Natural killer cell (primary cell): ENCODE measurements around the gene HYAL2. TPM values are rescaled to one million over a fixed set of nuclear protein-coding genes. Genes with fewer than 3 reads are reported as not detected.

Experiments
- ATAC-seq, 3 donors: fragments of 150-1000 bp in 2 of 3; fragments of 200-7000 bp in 1 of 3; cut with Tn5 transposase; 1 replicate in 1 of 3; 2 replicates in 2 of 3; pipeline ENCODE4 v1.10.0; 2021; ENCODE audit warnings: mild to moderate bottlenecking in 2 of 3, moderate library complexity in 2 of 3
- DNase-seq, 2 donors: peaks; one replicate each; pipeline versions ENCODE4 v3.0.0 to v3.0.0-alpha.2; 2013 to 2021; ENCODE audit warnings: mixed read lengths in 1 of 2
- H3K27ac ChIP-seq: one replicate; pipeline ENCODE4 v1.5.1; 2013; ENCODE audit warnings: mild to moderate bottlenecking, low read length
- H3K27me3 ChIP-seq: one replicate; pipeline ENCODE4 v1.6.1; 2013; ENCODE audit warnings: low read length; ENCODE audit not compliant: control insufficient read depth, insufficient read depth
- H3K36me3 ChIP-seq: one replicate; pipeline ENCODE4 v1.6.1; 2013; ENCODE audit warnings: low read length; ENCODE audit not compliant: control insufficient read depth, insufficient read depth
- H3K4me1 ChIP-seq: one replicate; pipeline ENCODE4 v1.6.1; 2013; ENCODE audit warnings: low read length; ENCODE audit not compliant: control insufficient read depth, insufficient read depth
- H3K4me3 ChIP-seq: one replicate; pipeline ENCODE4 v1.5.1; 2013; ENCODE audit warnings: low read length
- H3K9me3 ChIP-seq: one replicate; pipeline ENCODE4 v1.6.1; 2013; ENCODE audit warnings: low read length; ENCODE audit not compliant: control insufficient read depth, insufficient read depth
- H3K27ac Mint-ChIP-seq, 2 donors: one replicate each; pipeline ENCODE4 v1.8.0; 2022; ENCODE audit warnings: mild to moderate bottlenecking in 2 of 2, mixed read lengths in 2 of 2, moderate library complexity in 1 of 2
- H3K27me3 Mint-ChIP-seq, 2 donors: one replicate each; pipeline ENCODE4 v1.8.0; 2022; ENCODE audit warnings: low read depth in 2 of 2, mixed read lengths in 2 of 2
- H3K36me3 Mint-ChIP-seq: one replicate; pipeline ENCODE4 v1.8.0; 2022; ENCODE audit warnings: mixed read lengths
- H3K4me1 Mint-ChIP-seq, 2 donors: one replicate each; pipeline ENCODE4 v1.8.0; 2022; ENCODE audit warnings: mixed read lengths in 2 of 2
- H3K4me3 Mint-ChIP-seq: one replicate; pipeline ENCODE4 v1.8.0; 2022; ENCODE audit warnings: mild to moderate bottlenecking, moderate library complexity, mixed read lengths
- H3K9me3 Mint-ChIP-seq, 2 donors: one replicate each; pipeline ENCODE4 v1.8.0; 2022; ENCODE audit warnings: mixed read lengths in 2 of 2
- WGBS: methylation state at CpG from one replicate; pipeline ENCODE4 v1.1.7; 2013; ENCODE audit warnings: missing lambda C conversion rate; ENCODE audit not compliant: insufficient coverage; 5-methylcytosine and 5-hydroxymethylcytosine counted together
- intact Hi-C: fragments of 100-400 bp; cut with micrococcal nuclease; formaldehyde crosslinking; loops from one replicate; pipeline ENCODE4 v1.14.2; 2022
- total RNA-seq, 4 donors: library from RNA; stranded (reverse); fragments of 120-200 nt in 1 of 4; gene quantifications; one replicate each; pipeline versions ENCODE4 v1.2.3 to v1.2.4, GENCODE V29; 2013 to 2022
- TF ChIP-seq, protein P1 (sequence below): fragments of 200-600 bp; IDR thresholded peaks from one replicate; pipeline ENCODE4 v1.8.0; 2022; ENCODE audit warnings: antibody characterized with exemption

HYAL2 gene
- total RNA-seq, 3 donors from 2014 or later (not counting 1 experiment from before 2014, with no cell fraction given), result 1.2 to 3.7 (median 3.1) TPM

DNA sequence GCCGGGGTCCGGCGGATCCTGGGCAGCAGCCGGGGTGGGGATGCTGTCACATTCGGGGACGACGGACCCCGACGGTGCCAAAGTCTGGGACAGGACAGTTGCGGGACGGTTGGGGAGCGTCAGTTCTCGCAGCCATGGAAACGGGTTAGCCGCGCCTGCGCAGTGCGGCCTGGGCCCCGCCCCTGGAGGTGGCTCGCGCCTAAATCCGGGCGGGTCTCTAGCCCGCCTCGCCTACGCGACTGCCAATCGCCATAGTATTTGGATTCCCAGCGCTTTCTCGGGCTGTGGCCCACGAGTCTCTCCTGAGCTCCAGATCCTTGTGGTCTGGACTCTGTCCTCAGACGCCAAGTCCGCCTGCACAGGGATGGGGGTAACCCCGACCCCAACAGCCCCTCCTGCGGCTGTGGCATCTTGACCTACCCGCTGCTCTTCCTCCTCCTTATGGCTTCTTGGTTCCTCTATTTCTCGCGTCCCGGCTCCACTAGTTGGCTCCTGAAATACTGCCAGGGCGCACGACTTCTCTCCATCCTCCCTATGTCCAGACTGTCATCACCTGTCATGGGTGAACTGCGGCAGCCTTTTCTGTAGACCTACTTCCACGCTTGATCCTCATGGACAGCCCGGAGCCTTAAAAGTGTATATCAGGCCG lies 23.2 kb upstream of the HYAL2 start, which contains the start of gene ZMYND10:
Gene ZMYND10 (minus strand): TSS at position 147 of the 649 bp plus-strand sequence. CDS start 153 bp downstream, outside the sequence.
- Mint-ChIP-seq H3K27ac (peak within 1 kb of the TSS in 1 of 2 donors; percentile 73), H3K4me1 (peaks cover 39 to 88% of the 10 kb centered on the region in 2 donors), H3K4me3 (peak within 1 kb of the TSS; percentile 82), H3K9me3 (no peaks in the 10 kb centered on the region), H3K36me3 (no peaks in the 10 kb centered on the region), H3K27me3 (no peaks in the 10 kb centered on the region)
- intact Hi-C loops, result no loop called here
- H3K27me3 ChIP-seq, result no peaks in the 10 kb centered on the region
- no peaks in the 10 kb centered on the region for H3K9me3 ChIP-seq
- TF ChIP-seq, protein P1, sequence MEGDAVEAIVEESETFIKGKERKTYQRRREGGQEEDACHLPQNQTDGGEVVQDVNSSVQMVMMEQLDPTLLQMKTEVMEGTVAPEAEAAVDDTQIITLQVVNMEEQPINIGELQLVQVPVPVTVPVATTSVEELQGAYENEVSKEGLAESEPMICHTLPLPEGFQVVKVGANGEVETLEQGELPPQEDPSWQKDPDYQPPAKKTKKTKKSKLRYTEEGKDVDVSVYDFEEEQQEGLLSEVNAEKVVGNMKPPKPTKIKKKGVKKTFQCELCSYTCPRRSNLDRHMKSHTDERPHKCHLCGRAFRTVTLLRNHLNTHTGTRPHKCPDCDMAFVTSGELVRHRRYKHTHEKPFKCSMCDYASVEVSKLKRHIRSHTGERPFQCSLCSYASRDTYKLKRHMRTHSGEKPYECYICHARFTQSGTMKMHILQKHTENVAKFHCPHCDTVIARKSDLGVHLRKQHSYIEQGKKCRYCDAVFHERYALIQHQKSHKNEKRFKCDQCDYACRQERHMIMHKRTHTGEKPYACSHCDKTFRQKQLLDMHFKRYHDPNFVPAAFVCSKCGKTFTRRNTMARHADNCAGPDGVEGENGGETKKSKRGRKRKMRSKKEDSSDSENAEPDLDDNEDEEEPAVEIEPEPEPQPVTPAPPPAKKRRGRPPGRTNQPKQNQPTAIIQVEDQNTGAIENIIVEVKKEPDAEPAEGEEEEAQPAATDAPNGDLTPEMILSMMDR, result no peak
- no peak for ATAC-seq
- WGBS, result 16% methylated on average over 45 of the region's 45 CpGs
- DNase-seq, result peak; percentile 47 to 88
- H3K36me3 ChIP-seq, result peaks cover 23% of the 10 kb centered on the region
- no peak within 1 kb of the TSS for H3K27ac ChIP-seq
- peaks cover 90% of the 10 kb centered on the region for H3K4me1 ChIP-seq
- peak within 1 kb of the TSS; percentile 11 for H3K4me3 ChIP-seq

DNA sequence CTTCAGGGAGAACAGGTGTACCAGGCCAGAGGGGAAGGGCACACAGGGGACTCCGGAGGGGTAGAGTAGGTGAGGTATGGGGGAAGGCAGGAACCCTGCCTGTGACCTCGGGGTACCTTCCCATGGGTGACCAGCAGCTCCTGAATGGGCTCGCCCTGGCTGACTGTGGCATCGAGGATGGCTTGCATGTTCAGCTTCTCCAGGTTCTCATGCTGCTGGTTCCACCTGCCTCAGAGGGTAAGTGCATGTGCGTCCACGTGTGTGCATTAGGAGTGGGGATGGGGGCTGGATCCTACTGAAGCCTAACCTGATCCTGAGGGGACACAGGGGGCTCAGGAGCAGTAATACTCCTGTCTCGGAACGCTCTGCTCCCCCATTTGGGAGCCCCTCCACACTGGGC lies 22.5 kb upstream of the HYAL2 start:
- ATAC-seq, result no peak
- WGBS, result 92% methylated on average over 8 of the region's 8 CpGs
- Mint-ChIP-seq H3K27ac (no peak overlapping the region), H3K27me3 (no peaks in the 10 kb centered on the region), H3K36me3 (no peaks in the 10 kb centered on the region), H3K9me3 (no peaks in the 10 kb centered on the region), H3K4me3 (peak overlapping the region; percentile 25), H3K4me1 (peaks cover 32 to 84% of the 10 kb centered on the region in 2 donors)
- no peaks in the 10 kb centered on the region for H3K27me3 ChIP-seq
- intact Hi-C loops, result no loop called here
- TF ChIP-seq, protein P1, result no peak
- H3K4me3 ChIP-seq, result no peak overlapping the region
- DNase-seq, result no peak
- peaks cover 85% of the 10 kb centered on the region for H3K4me1 ChIP-seq
- peaks cover 23% of the 10 kb centered on the region for H3K36me3 ChIP-seq
- H3K9me3 ChIP-seq, result no peaks in the 10 kb centered on the region
- H3K27ac ChIP-seq, result no peak overlapping the region

DNA sequence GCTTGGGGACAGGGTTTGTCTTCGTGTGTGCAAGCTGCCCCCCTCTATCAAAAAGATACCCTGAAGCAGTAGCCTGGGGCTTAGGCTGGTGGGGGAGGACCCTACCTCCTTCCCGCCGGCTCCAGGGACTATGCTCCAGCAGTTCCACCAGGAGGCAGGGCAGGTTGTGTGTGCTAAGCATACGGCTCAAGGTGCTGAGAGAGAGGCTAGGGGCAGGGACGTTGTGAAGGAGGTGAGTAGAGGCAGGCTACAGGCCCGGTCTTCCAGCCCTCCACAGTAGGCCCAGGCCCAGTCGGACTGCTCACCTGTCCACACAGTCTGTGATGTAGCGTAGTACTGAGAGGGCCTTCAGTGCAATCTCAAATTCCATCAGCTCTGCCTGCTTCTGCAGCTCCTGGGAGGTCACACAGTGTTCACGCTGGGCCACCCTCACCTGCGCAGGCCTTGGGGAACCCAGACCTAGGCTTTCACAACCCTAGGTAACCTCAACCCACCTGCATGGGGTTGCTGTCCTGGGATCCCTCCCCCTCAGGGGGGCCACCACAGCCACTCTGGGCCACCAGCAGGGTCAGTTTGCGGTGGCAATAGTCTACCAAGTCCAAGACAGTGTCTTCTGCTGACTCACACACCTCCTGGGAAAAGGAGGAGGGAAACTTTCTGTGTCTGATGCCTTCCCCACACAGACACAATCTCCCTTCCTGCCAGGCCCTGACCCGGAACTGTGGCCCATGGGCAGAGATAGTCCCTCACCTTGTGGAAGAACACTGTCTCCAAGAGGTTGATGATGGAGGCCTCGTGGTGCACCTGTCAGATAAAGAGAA lies 20.5 kb upstream of the HYAL2 start:
- WGBS, result 80% methylated on average over 13 of the region's 13 CpGs
- Histone ChIP-seq H3K27ac (no peak overlapping the region), H3K4me1 (peaks cover 79% of the 10 kb centered on the region), H3K4me3 (no peak overlapping the region), H3K27me3 (no peaks in the 10 kb centered on the region), H3K9me3 (no peaks in the 10 kb centered on the region), H3K36me3 (peaks cover 8% of the 10 kb centered on the region)
- ATAC-seq, result no peak
- H3K4me1 Mint-ChIP-seq, result peaks cover 42 to 86% of the 10 kb centered on the region in 2 donors
- TF ChIP-seq, protein P1, result no peak
- no peak overlapping the region for H3K4me3 Mint-ChIP-seq
- intact Hi-C loops, result no loop called here
- DNase-seq, result peak in 1 of 2 donors; percentile 50
- H3K27ac Mint-ChIP-seq, result peak overlapping the region in 1 of 2 donors; percentile 96
- H3K36me3 Mint-ChIP-seq, result peaks cover 13% of the 10 kb centered on the region
- no peaks in the 10 kb centered on the region for H3K27me3 Mint-ChIP-seq
- H3K9me3 Mint-ChIP-seq, result no peaks in the 10 kb centered on the region
